Hepatocyte (in vitro differentiated cells): ENCODE data around the gene HYAL2. TPM values are rescaled to one million over a fixed set of nuclear protein-coding genes. Genes with fewer than 3 reads are reported as not detected.

Source experiments
- DNase-seq: peaks from one replicate; pipeline ENCODE4 v3.0.0-alpha.2; 2016; ENCODE audit warnings: low spot score
- H2AFZ ChIP-seq: fragments of 200-600 bp; sonication (generic); 2 replicates; pipeline ENCODE4 v1.6.0; 2016; ENCODE audit warnings: antibody characterized with exemption, mild to moderate bottlenecking
- H3K27ac ChIP-seq: fragments of 200-600 bp; sonication (generic); 2 replicates; pipeline ENCODE4 v1.5.1; 2016; ENCODE audit warnings: mild to moderate bottlenecking
- H3K27me3 ChIP-seq: fragments of 200-600 bp; sonication (generic); 2 replicates; pipeline ENCODE4 v1.6.1; 2016
- H3K36me3 ChIP-seq: fragments of 200-600 bp; sonication (generic); replicated peaks from 2 replicates; pipeline ENCODE4 v1.5.1; 2016; ENCODE audit warnings: low read depth; ENCODE audit not compliant: insufficient read depth
- H3K4me1 ChIP-seq: fragments of 200-600 bp; sonication (generic); 2 replicates; pipeline ENCODE4 v1.5.1; 2016; ENCODE audit warnings: mild to moderate bottlenecking, moderate library complexity; ENCODE audit not compliant: insufficient read depth
- H3K4me2 ChIP-seq: fragments of 200-600 bp; sonication (generic); 2 replicates; pipeline ENCODE4 v1.6.0; 2016
- H3K4me3 ChIP-seq: fragments of 200-600 bp; sonication (generic); 2 replicates; pipeline ENCODE4 v1.5.1; 2016; ENCODE audit warnings: mild to moderate bottlenecking
- H3K79me2 ChIP-seq: fragments of 200-600 bp; sonication (generic); 2 replicates; pipeline ENCODE4 v1.6.0; 2017; ENCODE audit warnings: mild to moderate bottlenecking
- H3K9me2 ChIP-seq: fragments of 200-600 bp; sonication (generic); replicated peaks from 2 replicates; pipeline ENCODE4 v1.6.0; 2017; ENCODE audit warnings: mild to moderate bottlenecking; ENCODE audit not compliant: insufficient read depth
- H3K9me3 ChIP-seq: fragments of 200-600 bp; sonication (generic); 2 replicates; pipeline ENCODE4 v1.5.1; 2016; ENCODE audit warnings: low read depth, mild to moderate bottlenecking
- H4K20me1 ChIP-seq: fragments of 200-600 bp; sonication (generic); 2 replicates; pipeline ENCODE4 v1.6.0; 2016; ENCODE audit warnings: mild to moderate bottlenecking; ENCODE audit not compliant: insufficient read depth, poor library complexity, severe bottlenecking
- EZH2 ChIP-seq: fragments of 200-600 bp; sonication (generic); IDR thresholded peaks from 2 replicates; pipeline ENCODE4 v1.6.1; 2016; ENCODE audit warnings: antibody characterized with exemption, mild to moderate bottlenecking, borderline replicate concordance
- EZH2phosphoT487 ChIP-seq: fragments of 200-600 bp; sonication (generic); IDR thresholded peaks from one replicate; pipeline ENCODE4 v1.6.1; 2018; ENCODE audit warnings: antibody characterized with exemption, mild to moderate bottlenecking, low read depth, moderate library complexity; ENCODE audit not compliant: unreplicated experiment, severe bottlenecking
- WGBS: methylation state at CpG from one replicate; pipeline ENCODE4 v1.1.6; 2016; ENCODE audit warnings: low lambda C conversion rate; ENCODE audit errors: missing lambda C conversion rate; 5-methylcytosine and 5-hydroxymethylcytosine counted together
- polyA plus RNA-seq: library from polyadenylated mRNA; unstranded; fragments of >200 nt; fragmentation: Nextera tagmentation; extraction: Ambion mirVana; gene quantifications from 2 replicates; pipeline ENCODE4 v1.2.1, GENCODE V29; 2016
- total RNA-seq: library from RNA; depleted of rRNA; stranded (reverse); fragments of >200 nt; gene quantifications from 2 replicates; pipeline ENCODE4 v1.2.3, GENCODE V29; 2014
- TF ChIP-seq, protein P1 (sequence below): fragments of 200-600 bp; sonication (generic); IDR thresholded peaks from 2 replicates; pipeline ENCODE4 v1.5.1; 2016; ENCODE audit warnings: antibody characterized with exemption, mild to moderate bottlenecking; ENCODE audit not compliant: poor library complexity

Gene HYAL2
- total and polyA plus RNA-seq, 2 experiments from 2014 or later = 75.4 to 125 TPM

GRCh38 chr3:50336452-50337174, 14.1 kb upstream of the HYAL2 start:
- Histone ChIP-seq H3K4me3 (peak overlapping the region; percentile 63), H3K9me3 (no peaks in the 10 kb centered on the region), H3K27me3 (peaks cover 22% of the 10 kb centered on the region), H3K4me1 (peaks cover 34% of the 10 kb centered on the region), H2AFZ (peak overlapping the region; percentile 1), H3K79me2 (peaks cover 47% of the 10 kb centered on the region), H3K36me3 (no peaks in the 10 kb centered on the region), H3K4me2 (peak overlapping the region; percentile 93), H3K9me2 (no peaks in the 10 kb centered on the region), H4K20me1 (peaks cover 3% of the 10 kb centered on the region), H3K27ac (peak overlapping the region; percentile 92)
- under 1% methylated on average over 22 of the region's 31 CpGs for WGBS
- DNase-seq = no peak
- no peak for TF ChIP-seq EZH2phosphoT487
- TF ChIP-seq, protein P1, sequence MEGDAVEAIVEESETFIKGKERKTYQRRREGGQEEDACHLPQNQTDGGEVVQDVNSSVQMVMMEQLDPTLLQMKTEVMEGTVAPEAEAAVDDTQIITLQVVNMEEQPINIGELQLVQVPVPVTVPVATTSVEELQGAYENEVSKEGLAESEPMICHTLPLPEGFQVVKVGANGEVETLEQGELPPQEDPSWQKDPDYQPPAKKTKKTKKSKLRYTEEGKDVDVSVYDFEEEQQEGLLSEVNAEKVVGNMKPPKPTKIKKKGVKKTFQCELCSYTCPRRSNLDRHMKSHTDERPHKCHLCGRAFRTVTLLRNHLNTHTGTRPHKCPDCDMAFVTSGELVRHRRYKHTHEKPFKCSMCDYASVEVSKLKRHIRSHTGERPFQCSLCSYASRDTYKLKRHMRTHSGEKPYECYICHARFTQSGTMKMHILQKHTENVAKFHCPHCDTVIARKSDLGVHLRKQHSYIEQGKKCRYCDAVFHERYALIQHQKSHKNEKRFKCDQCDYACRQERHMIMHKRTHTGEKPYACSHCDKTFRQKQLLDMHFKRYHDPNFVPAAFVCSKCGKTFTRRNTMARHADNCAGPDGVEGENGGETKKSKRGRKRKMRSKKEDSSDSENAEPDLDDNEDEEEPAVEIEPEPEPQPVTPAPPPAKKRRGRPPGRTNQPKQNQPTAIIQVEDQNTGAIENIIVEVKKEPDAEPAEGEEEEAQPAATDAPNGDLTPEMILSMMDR = no peak
- TF ChIP-seq EZH2 = no peak

- Histone ChIP-seq H3K36me3 (no peaks in the 10 kb centered on the region), H3K27ac (peak overlapping the region; percentile 92), H2AFZ (no peak overlapping the region), H4K20me1 (peaks cover 3% of the 10 kb centered on the region), H3K9me2 (no peaks in the 10 kb centered on the region), H3K79me2 (peaks cover 47% of the 10 kb centered on the region), H3K4me1 (peaks cover 24% of the 10 kb centered on the region), H3K9me3 (no peaks in the 10 kb centered on the region), H3K4me3 (no peak overlapping the region), H3K27me3 (peaks cover under 1% of the 10 kb centered on the region), H3K4me2 (peak overlapping the region; percentile 93)
- DNase-seq = no peak
- TF ChIP-seq, protein P1 = no peak
- no peak for TF ChIP-seq EZH2phosphoT487
- no peak for TF ChIP-seq EZH2
- 85% methylated on average over 5 of the region's 5 CpGs for WGBS
Measured at GRCh38 chr3:50334339-50335075, 12.0 kb upstream of the HYAL2 start.

DNA sequence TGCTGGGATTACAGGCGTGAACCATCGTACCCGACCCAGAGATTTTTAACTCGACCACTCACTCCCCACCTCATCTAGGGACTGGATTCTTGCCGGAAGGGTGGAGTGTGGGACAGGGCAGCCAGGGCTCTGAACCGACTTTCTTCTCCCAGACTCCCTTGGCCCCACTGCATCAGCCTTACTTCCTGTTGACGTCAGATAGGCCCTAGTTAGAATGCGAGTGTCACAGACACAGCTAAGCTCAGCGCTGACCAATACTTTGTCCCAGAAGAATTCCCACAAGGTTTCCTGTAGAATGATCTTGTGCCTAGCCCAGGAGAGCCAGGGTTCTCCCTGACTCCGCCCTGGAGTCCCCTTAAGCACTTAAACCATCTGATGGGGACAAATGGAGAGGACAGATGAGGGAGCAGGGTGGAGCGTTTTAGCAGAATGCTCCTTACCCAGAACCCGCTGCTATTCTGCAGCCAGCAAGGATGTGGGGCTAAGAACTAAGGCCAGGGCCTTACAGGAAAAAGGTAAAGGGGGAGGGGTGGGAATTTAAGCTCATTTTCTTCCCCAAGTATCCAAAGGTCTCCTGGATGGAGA, 11.3 kb upstream of the HYAL2 start:
- Histone ChIP-seq H3K79me2 (peaks cover 47% of the 10 kb centered on the region), H3K4me2 (peak overlapping the region; percentile 93), H2AFZ (no peak overlapping the region), H3K9me3 (no peaks in the 10 kb centered on the region), H3K27ac (no peak overlapping the region), H3K36me3 (no peaks in the 10 kb centered on the region), H3K4me3 (no peak overlapping the region), H3K27me3 (no peaks in the 10 kb centered on the region), H3K4me1 (peaks cover 24% of the 10 kb centered on the region), H3K9me2 (no peaks in the 10 kb centered on the region), H4K20me1 (peaks cover 3% of the 10 kb centered on the region)
- TF ChIP-seq EZH2 (no peak), EZH2phosphoT487 (no peak)
- TF ChIP-seq, protein P1 = no peak
- no peak for DNase-seq
- 88% methylated on average over 12 of the region's 12 CpGs for WGBS
